Cortex of kidney (tissue), 1 donor: Measurements from ENCODE around the gene PTPRJ.
"Not testable (repeated sequence)": the region's sequence is repeated elsewhere in the genome, so short reads cannot be mapped to it uniquely, and the experiment has no call there.

Experiments used
- DNase-seq: peaks from one replicate; lab custom pipeline; 2025; lab: John Stamatoyannopoulos, UW

The PTPRJ gene

GRCh38 chr11:48018528-48019216, 38.3 kb downstream of the PTPRJ start:
- DNase-seq, result no peak

- DNase-seq, result no peak
Observed at GRCh38 chr11:48019217-48019584, 38.8 kb downstream of the PTPRJ start.

GRCh38 chr11:48019595-48019994, 39.2 kb downstream of the PTPRJ start:
- no peak for DNase-seq

- no peak for DNase-seq
Observed at GRCh38 chr11:48020092-48020755, 39.9 kb downstream of the PTPRJ start.

- not testable (repeated sequence) for DNase-seq
Observed at GRCh38 chr11:48021201-48021820, 41.0 kb downstream of the PTPRJ start.

- no peak for DNase-seq
Observed at GRCh38 chr11:48022445-48022844, 42.1 kb downstream of the PTPRJ start.

- not testable (repeated sequence) for DNase-seq
Observed at GRCh38 chr11:48023608-48024007, 43.2 kb downstream of the PTPRJ start.

- no peak for DNase-seq
Observed at GRCh38 chr11:48024635-48025071, 44.3 kb downstream of the PTPRJ start.

GRCh38 chr11:48025293-48025983, 45.1 kb downstream of the PTPRJ start:
- DNase-seq, result no peak

- DNase-seq, result no peak
Observed at GRCh38 chr11:48025984-48026340, 45.6 kb downstream of the PTPRJ start.

- no peak for DNase-seq
Observed at GRCh38 chr11:48028914-48029680, 48.7 kb downstream of the PTPRJ start.

- no peak for DNase-seq
Observed at GRCh38 chr11:48029681-48030290, 49.4 kb downstream of the PTPRJ start.

- no peak for DNase-seq
Observed at GRCh38 chr11:48031602-48032001, 51.2 kb downstream of the PTPRJ start.

GRCh38 chr11:48032721-48033120, 52.4 kb downstream of the PTPRJ start:
- DNase-seq, result no peak

- DNase-seq, result no peak
Observed at GRCh38 chr11:48033918-48034341, 53.6 kb downstream of the PTPRJ start.

- no peak for DNase-seq
Observed at GRCh38 chr11:48034926-48035871, 54.8 kb downstream of the PTPRJ start.

GRCh38 chr11:48036011-48036410, 55.7 kb downstream of the PTPRJ start:
- no peak for DNase-seq

GRCh38 chr11:48036466-48036865, 56.1 kb downstream of the PTPRJ start:
- no peak for DNase-seq

- DNase-seq, result no peak
Observed at GRCh38 chr11:48037709-48038468, 57.5 kb downstream of the PTPRJ start.
